LNCaP clone FGC (cell line): ENCODE results near the gene SLC7A6OS.

Experiments used
- DNase-seq: peaks from one replicate; pipeline ENCODE4 v3.0.0-alpha.2; 2011; ENCODE audit warnings: low read depth
- H3K4me3 ChIP-seq: 2 replicates; pipeline ENCODE4 v1.5.1; 2011; ENCODE audit warnings: mild to moderate bottlenecking, low read depth, low read length, control low read depth
- CTCF ChIP-seq: IDR thresholded peaks from 2 replicates; pipeline ENCODE4 v1.5.1; 2012; ENCODE audit warnings: mild to moderate bottlenecking; ENCODE audit not compliant: control insufficient read depth, insufficient read depth; ENCODE audit errors: extremely low read depth

SLC7A6OS gene

GRCh38 chr16:68255712-68256111 lies 55.0 kb downstream of the SLC7A6OS start:
- no peak for DNase-seq
- no peak for TF ChIP-seq CTCF
- H3K4me3 ChIP-seq, result no peak overlapping the region

DNA sequence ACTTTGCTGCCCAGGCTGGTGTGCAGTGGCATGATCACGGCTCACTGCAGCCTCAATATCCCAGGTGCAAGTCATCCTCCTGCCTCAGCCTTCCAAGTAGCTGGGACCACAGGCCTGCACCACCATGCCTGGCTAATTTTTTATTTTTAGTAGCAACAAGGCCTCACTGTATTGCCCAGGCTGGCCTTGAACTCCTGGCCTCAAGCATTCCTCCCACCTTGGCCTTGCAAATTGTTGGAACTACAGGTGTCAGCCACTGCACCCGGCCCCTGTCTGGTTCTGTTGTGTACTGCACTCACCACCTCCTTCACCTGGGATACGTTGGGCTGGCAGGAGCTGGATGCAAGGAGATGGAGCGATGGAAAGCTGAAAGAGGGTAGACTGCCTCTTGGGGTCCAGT lies 57.0 kb downstream of the SLC7A6OS start:
- H3K4me3 ChIP-seq, result no peak overlapping the region
- TF ChIP-seq CTCF, result no peak
- no peak for DNase-seq

DNA sequence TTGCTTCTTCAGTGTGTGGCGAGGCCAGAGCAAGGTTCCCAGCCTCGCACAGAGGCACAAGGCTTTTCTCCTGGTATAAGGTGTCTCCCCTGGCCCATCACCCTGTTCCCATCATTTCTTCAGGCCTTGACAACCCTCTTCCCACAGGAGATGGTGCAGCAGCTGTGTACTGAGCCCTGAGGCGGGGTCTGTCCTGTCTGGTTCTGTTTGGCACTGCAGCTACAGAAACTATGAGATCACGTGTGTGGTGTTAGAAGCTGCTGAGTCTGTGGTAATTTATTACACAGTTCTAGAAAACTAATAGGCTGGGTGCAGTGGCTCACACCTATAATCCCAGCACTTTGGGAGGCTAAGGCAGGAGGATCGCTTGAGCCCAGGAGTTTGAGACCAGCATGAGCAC lies 58.4 kb downstream of the SLC7A6OS start:
- no peak for DNase-seq
- no peak overlapping the region for H3K4me3 ChIP-seq
- TF ChIP-seq CTCF, result no peak

- no peak for DNase-seq
- TF ChIP-seq CTCF, result no peak
- no peak overlapping the region for H3K4me3 ChIP-seq
These were observed 58.9 kb downstream of the SLC7A6OS start for GRCh38 chr16:68251832-68252231.

- no peak overlapping the region for H3K4me3 ChIP-seq
- no peak for TF ChIP-seq CTCF
- DNase-seq, result no peak
These were observed 59.8 kb downstream of the SLC7A6OS start for GRCh38 chr16:68250951-68251350.

- TF ChIP-seq CTCF, result no peak
These were observed 61.4 kb downstream of the SLC7A6OS start for GRCh38 chr16:68249371-68249770.

More at GRCh38 chr16:68249371-68249770, 61.4 kb downstream of the SLC7A6OS start:
- DNase-seq, result no peak
- H3K4me3 ChIP-seq, result no peak overlapping the region
